Osteocyte (in vitro differentiated cells): ENCODE measurements around the gene C2CD2L. TPM values are rescaled to one million over a fixed set of nuclear protein-coding genes. Genes with fewer than 3 reads are reported as not detected.
A peak's percentile ranks its signal among the peaks of the same experiment; 100 is the strongest.

Source experiments
- DNase-seq: peaks from one replicate; pipeline ENCODE4 v3.0.0; 2021; ENCODE audit warnings: mixed read lengths; ENCODE audit not compliant: unreplicated experiment; ENCODE audit errors: extremely low spot score
- H3K27ac Mint-ChIP-seq: one replicate; pipeline ENCODE4 v1.8.0; 2021; ENCODE audit warnings: mild to moderate bottlenecking, mixed read lengths; ENCODE audit not compliant: unreplicated experiment
- H3K27me3 Mint-ChIP-seq: one replicate; pipeline ENCODE4 v1.8.0; 2021; ENCODE audit warnings: mixed read lengths; ENCODE audit not compliant: unreplicated experiment
- H3K36me3 Mint-ChIP-seq: one replicate; pipeline ENCODE4 v1.8.0; 2021; ENCODE audit warnings: mixed read lengths; ENCODE audit not compliant: unreplicated experiment
- H3K4me1 Mint-ChIP-seq: one replicate; pipeline ENCODE4 v1.8.0; 2021; ENCODE audit warnings: mixed read lengths; ENCODE audit not compliant: unreplicated experiment
- H3K4me3 Mint-ChIP-seq: one replicate; pipeline ENCODE4 v1.8.0; 2021; ENCODE audit warnings: mild to moderate bottlenecking, moderate library complexity, mixed read lengths; ENCODE audit not compliant: unreplicated experiment
- H3K9me3 Mint-ChIP-seq: one replicate; pipeline ENCODE4 v1.8.0; 2021; ENCODE audit warnings: mixed read lengths; ENCODE audit not compliant: unreplicated experiment
- total RNA-seq: library from RNA; stranded (reverse); gene quantifications from 2 replicates; pipeline ENCODE4 v1.2.1, GENCODE V29; 2021
- TF ChIP-seq, protein P1 (sequence below): fragments of 200-600 bp; sonication (generic); IDR thresholded peaks from 2 replicates; pipeline ENCODE4 v1.5.0; 2021; ENCODE audit warnings: antibody characterized with exemption, mild to moderate bottlenecking, moderate library complexity

Gene C2CD2L
- total RNA-seq, 1 donor from 2014 or later: 11.7 TPM

DNA sequence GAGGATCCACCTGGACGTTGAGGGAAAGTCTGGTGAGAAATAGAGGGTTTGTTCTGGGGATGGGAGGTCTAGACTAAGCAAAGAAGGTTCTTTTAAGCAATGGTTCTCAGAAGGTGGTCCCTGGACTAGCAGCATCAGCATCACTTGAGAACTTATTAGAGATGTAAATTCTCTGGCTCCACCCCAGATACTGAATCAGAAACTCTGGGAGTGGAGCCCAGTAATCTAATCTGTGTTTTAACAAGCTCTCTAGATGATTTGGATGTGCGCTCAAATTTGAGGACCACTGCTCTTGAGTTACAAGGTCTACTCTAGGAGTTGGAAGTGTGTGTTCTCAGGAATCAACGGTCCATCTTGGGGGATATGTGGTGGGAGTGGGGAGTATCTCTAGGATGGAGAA, 38.4 kb downstream of the C2CD2L start:
- H3K9me3 Mint-ChIP-seq: no peaks in the 10 kb centered on the region
- peaks cover 22% of the 10 kb centered on the region for H3K27me3 Mint-ChIP-seq
- TF ChIP-seq, protein P1, sequence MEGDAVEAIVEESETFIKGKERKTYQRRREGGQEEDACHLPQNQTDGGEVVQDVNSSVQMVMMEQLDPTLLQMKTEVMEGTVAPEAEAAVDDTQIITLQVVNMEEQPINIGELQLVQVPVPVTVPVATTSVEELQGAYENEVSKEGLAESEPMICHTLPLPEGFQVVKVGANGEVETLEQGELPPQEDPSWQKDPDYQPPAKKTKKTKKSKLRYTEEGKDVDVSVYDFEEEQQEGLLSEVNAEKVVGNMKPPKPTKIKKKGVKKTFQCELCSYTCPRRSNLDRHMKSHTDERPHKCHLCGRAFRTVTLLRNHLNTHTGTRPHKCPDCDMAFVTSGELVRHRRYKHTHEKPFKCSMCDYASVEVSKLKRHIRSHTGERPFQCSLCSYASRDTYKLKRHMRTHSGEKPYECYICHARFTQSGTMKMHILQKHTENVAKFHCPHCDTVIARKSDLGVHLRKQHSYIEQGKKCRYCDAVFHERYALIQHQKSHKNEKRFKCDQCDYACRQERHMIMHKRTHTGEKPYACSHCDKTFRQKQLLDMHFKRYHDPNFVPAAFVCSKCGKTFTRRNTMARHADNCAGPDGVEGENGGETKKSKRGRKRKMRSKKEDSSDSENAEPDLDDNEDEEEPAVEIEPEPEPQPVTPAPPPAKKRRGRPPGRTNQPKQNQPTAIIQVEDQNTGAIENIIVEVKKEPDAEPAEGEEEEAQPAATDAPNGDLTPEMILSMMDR: no peak
- no peak for DNase-seq
- H3K4me1 Mint-ChIP-seq: peaks cover 12% of the 10 kb centered on the region
- no peak overlapping the region for H3K4me3 Mint-ChIP-seq
- H3K36me3 Mint-ChIP-seq: no peaks in the 10 kb centered on the region
- H3K27ac Mint-ChIP-seq: no peak overlapping the region

DNA sequence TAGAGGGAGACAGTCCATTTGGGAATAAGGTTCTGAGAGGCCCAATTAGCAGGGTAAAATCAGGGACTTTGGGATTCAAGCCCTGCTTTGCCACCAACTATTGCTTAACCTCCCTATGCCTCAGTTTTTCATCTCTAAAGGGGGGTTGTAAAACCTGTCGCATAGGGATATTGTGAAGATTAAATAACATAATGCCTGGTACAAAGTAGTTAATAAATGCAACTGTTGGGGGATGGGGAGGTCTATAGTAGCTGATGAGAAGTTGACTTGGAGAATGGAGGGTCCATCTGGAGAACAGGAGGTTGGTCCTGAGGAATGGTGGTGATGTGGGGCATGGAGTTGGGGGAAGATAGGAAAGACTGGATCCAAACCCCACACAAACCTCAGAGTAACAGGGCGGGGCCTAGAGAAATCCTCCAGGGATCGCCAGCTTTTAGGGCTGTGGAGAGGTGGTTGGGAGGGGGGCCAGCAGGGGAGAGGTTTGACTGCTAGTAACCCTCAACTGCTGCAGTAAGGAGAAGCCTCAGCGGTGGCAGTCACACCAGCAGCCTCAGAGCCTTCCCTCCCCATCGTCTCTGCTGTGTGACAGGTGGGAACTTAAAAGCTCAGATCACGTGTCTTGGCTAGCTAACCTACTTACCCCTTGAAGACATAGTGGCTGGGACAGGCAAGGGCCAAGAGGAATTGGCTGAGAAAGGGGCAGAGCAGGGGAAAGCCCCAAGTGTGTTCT, 40.6 kb downstream of the C2CD2L start:
- no peak for DNase-seq
- H3K36me3 Mint-ChIP-seq: no peaks in the 10 kb centered on the region
- H3K27me3 Mint-ChIP-seq: peaks cover 22% of the 10 kb centered on the region
- H3K9me3 Mint-ChIP-seq: no peaks in the 10 kb centered on the region
- TF ChIP-seq, protein P1: no peak
- no peak overlapping the region for H3K27ac Mint-ChIP-seq
- H3K4me3 Mint-ChIP-seq: peak overlapping the region; percentile 72
- H3K4me1 Mint-ChIP-seq: peaks cover 16% of the 10 kb centered on the region

DNA sequence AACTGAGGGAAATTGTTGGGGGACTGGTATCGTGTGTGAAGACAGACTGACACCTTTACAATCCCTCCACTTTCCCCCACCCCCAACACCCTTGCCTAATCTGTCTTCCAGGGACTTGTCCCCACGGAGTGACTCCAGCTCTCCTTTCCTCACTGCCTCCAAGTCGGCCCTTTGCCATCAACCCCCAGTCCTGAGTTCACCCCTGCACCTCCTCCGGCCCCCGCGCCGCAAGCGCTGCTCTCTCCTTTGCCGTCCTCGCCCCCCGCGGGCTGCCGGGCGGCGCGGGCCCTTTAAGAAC, 41.5 kb downstream of the C2CD2L start:
- H3K27me3 Mint-ChIP-seq: peaks cover 17% of the 10 kb centered on the region
- TF ChIP-seq, protein P1: no peak
- no peak for DNase-seq
- no peak overlapping the region for H3K27ac Mint-ChIP-seq
- no peaks in the 10 kb centered on the region for H3K36me3 Mint-ChIP-seq
- H3K4me1 Mint-ChIP-seq: peaks cover 14% of the 10 kb centered on the region
- H3K9me3 Mint-ChIP-seq: no peaks in the 10 kb centered on the region
- H3K4me3 Mint-ChIP-seq: peak overlapping the region; percentile 72

DNA sequence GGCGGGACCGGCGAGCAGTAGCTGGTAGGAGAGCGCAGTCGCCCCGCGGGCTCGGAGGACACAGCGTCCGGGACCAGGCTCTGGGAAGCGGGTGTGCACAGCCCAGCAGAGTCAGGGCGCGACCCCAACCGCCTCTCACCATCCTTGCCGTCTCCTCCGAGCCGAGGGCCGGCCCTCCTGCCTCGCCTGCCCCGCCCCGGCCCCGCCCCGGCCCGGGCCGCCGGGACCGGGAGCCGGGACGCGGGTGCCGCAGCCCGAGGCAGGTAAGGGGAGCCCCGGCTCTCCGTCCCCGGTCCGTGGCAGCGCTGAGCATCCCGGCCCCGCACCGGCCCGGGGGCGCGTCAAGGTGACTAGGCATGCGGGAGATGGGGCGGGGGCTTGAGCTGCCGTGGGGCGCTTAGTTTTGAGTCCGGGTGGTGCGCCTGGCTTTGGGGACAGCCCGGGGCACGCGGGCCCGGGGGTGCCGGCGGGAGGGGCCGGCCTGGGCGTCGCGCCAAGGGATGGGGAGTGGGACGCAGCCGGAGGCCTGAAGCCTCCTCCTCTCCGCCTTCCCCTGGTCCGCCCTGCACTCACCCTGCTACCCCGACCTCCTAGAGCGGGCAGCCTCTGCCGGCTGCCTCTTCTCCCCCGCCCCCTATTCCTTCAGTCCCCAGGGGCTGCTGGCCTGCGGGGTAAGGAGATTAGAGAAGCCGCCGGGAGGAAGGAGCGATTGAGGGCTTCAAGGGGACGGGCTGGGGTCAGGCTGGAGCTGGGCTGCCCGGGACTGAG, 42.1 kb downstream of the C2CD2L start, which contains the start of gene ABCG4:
Gene ABCG4, plus strand, starts transcription at position 35 of the 768 bp plus-strand sequence. CDS start 914 bp downstream, outside the sequence.
- peaks cover 13% of the 10 kb centered on the region for H3K4me1 Mint-ChIP-seq
- no peaks in the 10 kb centered on the region for H3K36me3 Mint-ChIP-seq
- no peaks in the 10 kb centered on the region for H3K9me3 Mint-ChIP-seq
- H3K27me3 Mint-ChIP-seq: peaks cover 16% of the 10 kb centered on the region
- no peak for DNase-seq
- TF ChIP-seq, protein P1: no peak
- peak within 1 kb of the TSS; percentile 72 for H3K4me3 Mint-ChIP-seq
- no peak within 1 kb of the TSS for H3K27ac Mint-ChIP-seq

DNA sequence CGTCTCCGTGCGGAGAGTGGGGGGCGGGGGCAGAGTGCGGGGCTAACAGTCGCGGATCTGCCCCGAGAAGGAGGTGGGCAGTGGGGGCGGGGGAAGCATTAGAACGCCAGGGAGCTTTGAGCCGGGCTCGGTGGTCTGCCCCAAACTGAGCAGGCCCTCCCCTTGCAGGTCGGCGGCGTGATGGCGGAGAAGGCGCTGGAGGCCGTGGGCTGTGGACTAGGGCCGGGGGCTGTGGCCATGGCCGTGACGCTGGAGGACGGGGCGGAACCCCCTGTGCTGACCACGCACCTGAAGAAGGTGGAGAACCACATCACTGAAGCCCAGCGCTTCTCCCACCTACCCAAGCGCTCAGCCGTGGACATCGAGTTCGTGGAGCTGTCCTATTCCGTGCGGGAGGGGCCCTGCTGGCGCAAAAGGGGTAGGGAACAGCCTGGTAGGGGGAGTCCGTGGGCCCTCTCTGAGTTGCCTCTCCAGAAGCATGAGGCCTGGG, 42.7 kb downstream of the C2CD2L start:
- peaks cover 12% of the 10 kb centered on the region for H3K4me1 Mint-ChIP-seq
- no peaks in the 10 kb centered on the region for H3K36me3 Mint-ChIP-seq
- no peak for DNase-seq
- TF ChIP-seq, protein P1: no peak
- H3K27me3 Mint-ChIP-seq: peaks cover 16% of the 10 kb centered on the region
- no peak overlapping the region for H3K27ac Mint-ChIP-seq
- H3K4me3 Mint-ChIP-seq: peak overlapping the region; percentile 64
- no peaks in the 10 kb centered on the region for H3K9me3 Mint-ChIP-seq
